HepG2 (cell line): ENCODE data around the gene ATP2A3. TPM values are rescaled to one million over a fixed set of nuclear protein-coding genes. Genes with fewer than 3 reads are reported as not detected.

Experiments used
- CBX1 ChIP-seq: IDR thresholded peaks from one replicate; pipeline ENCODE4 v1.6.1; 2016; ENCODE audit warnings: antibody characterized with exemption, low read depth
- CBX5 ChIP-seq: sonication (generic); formaldehyde crosslinking; IDR thresholded peaks from 2 replicates; pipeline ENCODE4 v1.4.0; 2020; ENCODE audit warnings: missing genetic modification reagents, borderline replicate concordance
- CEBPG ChIP-seq: IDR thresholded peaks from 2 replicates; pipeline ENCODE4 v1.6.1; 2016
- HOXD1 ChIP-seq: sonication (generic); formaldehyde crosslinking; IDR thresholded peaks from 2 replicates; pipeline ENCODE4 v1.5.0; 2020; ENCODE audit warnings: missing genetic modification reagents
- IRF9 ChIP-seq: sonication (generic); formaldehyde crosslinking; IDR thresholded peaks from 2 replicates; pipeline ENCODE4 v1.8.0; 2022; ENCODE audit warnings: missing genetic modification reagents, mild to moderate bottlenecking, borderline replicate concordance
- JUNB ChIP-seq: sonication (generic); formaldehyde crosslinking; IDR thresholded peaks from 2 replicates; pipeline ENCODE4 v1.8.0; 2022; ENCODE audit warnings: missing genetic modification reagents, mild to moderate bottlenecking, borderline replicate concordance
- KLF9 ChIP-seq: IDR thresholded peaks from 2 replicates; pipeline ENCODE4 v1.6.1; 2016; ENCODE audit warnings: low read depth
- MAFK ChIP-seq, 2 experiments: IDR thresholded peaks in 1 of 2; conservative IDR thresholded peaks in 1 of 2; 2 replicates each; pipeline ENCODE4 v1.6.1; 2011; ENCODE audit warnings: improper control_type of control experiment in 2 of 2, low read length in 2 of 2
- MEIS2 ChIP-seq: sonication (generic); formaldehyde crosslinking; IDR thresholded peaks from 2 replicates; pipeline ENCODE4 v1.9.0; 2021; ENCODE audit warnings: mild to moderate bottlenecking, missing genetic modification reagents
- NCOA1 ChIP-seq: sonication (generic); formaldehyde crosslinking; IDR thresholded peaks from 2 replicates; pipeline ENCODE4 v1.9.0; 2021; ENCODE audit warnings: missing genetic modification reagents
- NFAT5 ChIP-seq: sonication (generic); formaldehyde crosslinking; IDR thresholded peaks from 2 replicates; pipeline ENCODE4 v1.4.0; 2020; ENCODE audit warnings: missing genetic modification reagents
- NKX3-1 ChIP-seq: sonication (generic); formaldehyde crosslinking; IDR thresholded peaks from 2 replicates; pipeline ENCODE4 v1.5.0; 2020; ENCODE audit warnings: missing genetic modification reagents
- POGK ChIP-seq: sonication (generic); formaldehyde crosslinking; conservative IDR thresholded peaks from 2 replicates; pipeline ENCODE4 v1.8.0; 2022; ENCODE audit warnings: mild to moderate bottlenecking, moderate library complexity, missing genetic modification reagents
- SKIL ChIP-seq: sonication (generic); formaldehyde crosslinking; IDR thresholded peaks from 2 replicates; pipeline ENCODE4 v1.8.0; 2022; ENCODE audit warnings: missing genetic modification reagents, mild to moderate bottlenecking, moderate library complexity, borderline replicate concordance
- SP140L ChIP-seq: sonication (generic); formaldehyde crosslinking; IDR thresholded peaks from 2 replicates; pipeline ENCODE4 v1.4.0; 2020; ENCODE audit warnings: missing genetic modification reagents, borderline replicate concordance
- WIZ ChIP-seq: sonication (generic); formaldehyde crosslinking; IDR thresholded peaks from 2 replicates; pipeline ENCODE4 v1.5.1; 2020; ENCODE audit warnings: mild to moderate bottlenecking, missing genetic modification reagents
- ZNF143 ChIP-seq: sonication (generic); formaldehyde crosslinking; IDR thresholded peaks from 2 replicates; pipeline ENCODE4 v1.4.0; 2020; ENCODE audit warnings: missing genetic modification reagents
- ZNF501 ChIP-seq: sonication (generic); formaldehyde crosslinking; IDR thresholded peaks from 2 replicates; pipeline ENCODE4 v1.5.1; 2020; ENCODE audit warnings: mild to moderate bottlenecking, moderate library complexity, missing genetic modification reagents
- ZNF777 ChIP-seq: sonication (generic); formaldehyde crosslinking; IDR thresholded peaks from 2 replicates; pipeline ENCODE4 v1.4.0; 2020; ENCODE audit warnings: missing genetic modification reagents
- ZNF780A ChIP-seq: sonication (generic); formaldehyde crosslinking; IDR thresholded peaks from 2 replicates; pipeline ENCODE4 v1.8.0; 2022; ENCODE audit warnings: mild to moderate bottlenecking, missing genetic modification reagents, moderate library complexity
- polyA plus RNA-seq, 8 experiments: library from polyadenylated mRNA; depleted of rRNA in 3 of 8; stranded (reverse) in 7 of 8; unstranded in 1 of 8; fragments of >200 nt; fragmentation: Illumina TruSeq in 4 of 8; extraction: Trizol in 4 of 8; gene quantifications; 2 replicates each; pipeline versions ENCODE4 v1.2.1 to v1.2.3, GENCODE V29; 2011 to 2016; ENCODE audit warnings: low read depth in 4 of 8, missing spikeins in 1 of 8, mixed read lengths in 1 of 8; ENCODE audit not compliant: insufficient read depth in 1 of 8
- total RNA-seq, 5 experiments: library from RNA; depleted of rRNA; stranded (reverse); fragments of >200 nt; fragmentation: Illumina TruSeq; extraction: Trizol; gene quantifications; 2 replicates each; pipeline ENCODE4 v1.2.3, GENCODE V29; 2016; ENCODE audit warnings: low read depth in 1 of 5

Gene ATP2A3
- total and polyA plus RNA-seq, 2 of the 13 experiments (the other 11 are each of a cell fraction or from before 2014, with no cell fraction given): 0.07 TPM; not detected in 1

- peak; percentile 94 for TF ChIP-seq NKX3-1 (CRISPR knock-in tag)
- no peak for TF ChIP-seq JUNB (CRISPR knock-in tag)
- no peak for TF ChIP-seq SKIL (CRISPR knock-in tag)
- TF ChIP-seq ZNF501 (CRISPR knock-in tag): peak; percentile 70
- TF ChIP-seq IRF9 (CRISPR knock-in tag): peak; percentile 72; the same call in 1 of the 2 replicates
- peak; percentile 78; the same call in 1 of the 2 replicates for TF ChIP-seq SP140L (CRISPR knock-in tag)
- no peak for TF ChIP-seq CEBPG (CRISPR knock-in tag)
- peak; percentile 87; the same call in 1 of the 2 replicates for TF ChIP-seq MEIS2 (CRISPR knock-in tag)
- TF ChIP-seq CBX1: no peak
- TF ChIP-seq HOXD1: 0 out of 2 replicates have a peak, but pooled peaks have one; percentile 43
- 0 out of 2 replicates have a peak, but pooled peaks have one; percentile 49 for TF ChIP-seq ZNF777 (CRISPR knock-in tag)
- no peak for TF ChIP-seq MAFK (conservative IDR thresholded peaks at IDR 0.05 in 1 of 2, IDR thresholded peaks at IDR 0.05 in 1 of 2; ENCODE audit: low read length in 2 of 2)
- TF ChIP-seq KLF9 (CRISPR knock-in tag): no peak
- TF ChIP-seq POGK (CRISPR knock-in tag): 0 out of 2 replicates have a peak, but pooled peaks have one; percentile 67
- 0 out of 2 replicates have a peak, but pooled peaks have one; percentile 37 for TF ChIP-seq CBX5
- TF ChIP-seq NCOA1 (CRISPR knock-in tag): peak; percentile 23; the same call in 1 of the 2 replicates
- TF ChIP-seq WIZ: no peak
- peak; percentile 76 for TF ChIP-seq ZNF780A (CRISPR knock-in tag)
- peak; percentile 87 for TF ChIP-seq NFAT5 (CRISPR knock-in tag)
- no peak for TF ChIP-seq ZNF143 (CRISPR knock-in tag)
Observed at GRCh38 chr17:4004517-4005295, 40.5 kb upstream of the ATP2A3 start (continued).
